SJCRH30 (cell line): Measurements from ENCODE around the gene ARFGAP1. TPM values are rescaled to one million over a fixed set of nuclear protein-coding genes. Genes with fewer than 3 reads are reported as not detected.

Source experiments
- DNase-seq, 2 experiments: peaks; one replicate each; pipeline ENCODE4 v3.0.0-alpha.2; 2015 to 2020
- H3K27ac ChIP-seq: fragments of 250-450 bp; sonication (Bioruptor Pico); 2 replicates; pipeline ENCODE4 v1.5.1; 2020; ENCODE audit warnings: mild to moderate bottlenecking, moderate library complexity
- H3K27me3 ChIP-seq: fragments of 250-450 bp; sonication (Bioruptor Pico); 2 replicates; pipeline ENCODE4 v1.5.1; 2020; ENCODE audit warnings: mild to moderate bottlenecking, moderate library complexity
- H3K36me3 ChIP-seq: fragments of 250-450 bp; sonication (Bioruptor Pico); 2 replicates; pipeline ENCODE4 v1.5.1; 2020; ENCODE audit warnings: mild to moderate bottlenecking, moderate library complexity
- H3K4me1 ChIP-seq: fragments of 250-450 bp; sonication (Bioruptor Pico); 2 replicates; pipeline ENCODE4 v1.5.1; 2020; ENCODE audit warnings: mild to moderate bottlenecking, moderate library complexity
- H3K4me3 ChIP-seq: fragments of 250-450 bp; sonication (Bioruptor Pico); 2 replicates; pipeline ENCODE4 v1.5.1; 2020; ENCODE audit warnings: mild to moderate bottlenecking, moderate library complexity
- H3K9me3 ChIP-seq: fragments of 250-450 bp; sonication (Bioruptor Pico); replicated peaks from 2 replicates; pipeline ENCODE4 v1.5.1; 2020; ENCODE audit warnings: mild to moderate bottlenecking, moderate library complexity
- total RNA-seq: library from RNA; depleted of rRNA; stranded (reverse); fragments of >200 nt; shearing (Covaris generic); gene quantifications from 2 replicates; pipeline ENCODE4 v1.2.3, GENCODE V29; 2014

Gene ARFGAP1
- total RNA-seq, 1 experiment from 2014 or later, result 96.8 TPM

DNA sequence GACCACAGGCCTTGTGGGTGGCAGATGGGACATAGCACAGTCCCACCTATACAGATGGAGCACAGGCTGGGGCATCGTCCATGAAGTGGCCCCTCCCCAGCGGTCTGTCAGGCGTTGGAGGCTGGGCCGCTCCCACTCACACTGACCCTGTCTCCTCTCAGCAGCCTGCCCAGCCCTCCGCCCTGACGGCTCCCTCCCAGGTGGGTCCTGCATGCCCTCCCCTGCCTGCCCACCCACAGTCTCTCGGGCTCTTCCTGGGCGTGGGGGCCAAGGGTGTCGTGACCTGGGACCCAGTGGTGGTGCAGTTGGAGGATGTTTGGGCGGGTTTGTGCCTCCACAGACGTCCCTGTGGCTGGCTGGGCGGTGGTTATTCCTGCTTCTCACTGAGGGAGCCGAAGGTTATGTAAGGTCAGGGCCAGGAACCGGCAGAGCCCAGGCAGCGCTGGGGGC lies 42.7 kb downstream of the ARFGAP1 start:
- no peak overlapping the region for H3K4me3 ChIP-seq
- no peak for DNase-seq
- no peaks in the 10 kb centered on the region for H3K36me3 ChIP-seq
- H3K27me3 ChIP-seq, result peaks cover 53% of the 10 kb centered on the region
- H3K4me1 ChIP-seq, result peaks cover 17% of the 10 kb centered on the region
- no peaks in the 10 kb centered on the region for H3K9me3 ChIP-seq
- H3K27ac ChIP-seq, result no peak overlapping the region

- Histone ChIP-seq H3K9me3 (no peaks in the 10 kb centered on the region), H3K27me3 (peaks cover 49% of the 10 kb centered on the region), H3K4me3 (no peak overlapping the region), H3K27ac (no peak overlapping the region), H3K4me1 (peaks cover 17% of the 10 kb centered on the region), H3K36me3 (no peaks in the 10 kb centered on the region)
- no peak for DNase-seq
Measured at GRCh38 chr20:63315731-63316491, 43.3 kb downstream of the ARFGAP1 start.

DNA sequence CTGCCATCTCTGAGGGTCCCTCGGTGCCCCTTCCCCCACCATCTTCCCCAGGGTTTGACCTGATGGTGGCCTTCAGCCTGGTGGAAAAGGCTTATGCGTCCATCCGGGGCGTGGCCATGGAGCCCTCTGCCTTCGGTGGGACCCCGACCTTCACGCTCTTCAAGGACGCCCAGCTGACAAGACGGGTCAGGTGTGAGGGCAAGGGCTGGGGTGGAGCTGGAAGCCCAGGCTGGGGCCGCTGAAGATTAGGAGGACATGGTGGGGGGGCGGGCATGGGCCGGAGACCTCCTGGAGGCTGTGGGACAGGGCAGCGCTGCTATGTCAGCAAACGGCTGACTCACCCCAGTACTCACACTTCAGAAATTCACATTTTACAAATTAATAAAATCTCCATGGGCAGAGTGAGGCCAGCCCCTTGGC lies 43.9 kb downstream of the ARFGAP1 start:
- Histone ChIP-seq H3K4me3 (no peak overlapping the region), H3K4me1 (peaks cover 17% of the 10 kb centered on the region), H3K27me3 (peaks cover 50% of the 10 kb centered on the region), H3K9me3 (no peaks in the 10 kb centered on the region), H3K36me3 (no peaks in the 10 kb centered on the region), H3K27ac (no peak overlapping the region)
- no peak for DNase-seq

DNA sequence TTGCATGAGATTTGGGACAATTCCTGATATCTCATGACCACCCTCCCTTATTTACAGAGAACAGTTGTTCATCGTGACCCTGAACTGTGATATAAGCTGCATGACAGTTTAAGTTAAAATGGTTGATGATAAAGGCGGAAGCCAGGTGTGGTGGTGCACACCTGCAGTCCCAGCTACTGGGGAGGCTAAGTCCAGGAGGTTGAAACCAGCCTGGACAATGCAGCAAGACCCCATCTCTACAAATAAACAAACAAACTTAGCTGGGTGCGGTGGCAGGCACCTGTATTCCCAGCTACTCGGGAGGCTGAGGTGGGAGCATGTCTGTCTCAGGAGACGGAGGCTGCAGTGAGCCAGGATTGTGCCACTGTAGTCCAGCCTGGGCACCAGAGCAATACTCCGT lies 44.4 kb downstream of the ARFGAP1 start:
- Histone ChIP-seq H3K4me1 (peaks cover 13% of the 10 kb centered on the region), H3K27me3 (peaks cover 54% of the 10 kb centered on the region), H3K4me3 (no peak overlapping the region), H3K9me3 (no peaks in the 10 kb centered on the region), H3K36me3 (no peaks in the 10 kb centered on the region), H3K27ac (no peak overlapping the region)
- DNase-seq, result no peak

DNA sequence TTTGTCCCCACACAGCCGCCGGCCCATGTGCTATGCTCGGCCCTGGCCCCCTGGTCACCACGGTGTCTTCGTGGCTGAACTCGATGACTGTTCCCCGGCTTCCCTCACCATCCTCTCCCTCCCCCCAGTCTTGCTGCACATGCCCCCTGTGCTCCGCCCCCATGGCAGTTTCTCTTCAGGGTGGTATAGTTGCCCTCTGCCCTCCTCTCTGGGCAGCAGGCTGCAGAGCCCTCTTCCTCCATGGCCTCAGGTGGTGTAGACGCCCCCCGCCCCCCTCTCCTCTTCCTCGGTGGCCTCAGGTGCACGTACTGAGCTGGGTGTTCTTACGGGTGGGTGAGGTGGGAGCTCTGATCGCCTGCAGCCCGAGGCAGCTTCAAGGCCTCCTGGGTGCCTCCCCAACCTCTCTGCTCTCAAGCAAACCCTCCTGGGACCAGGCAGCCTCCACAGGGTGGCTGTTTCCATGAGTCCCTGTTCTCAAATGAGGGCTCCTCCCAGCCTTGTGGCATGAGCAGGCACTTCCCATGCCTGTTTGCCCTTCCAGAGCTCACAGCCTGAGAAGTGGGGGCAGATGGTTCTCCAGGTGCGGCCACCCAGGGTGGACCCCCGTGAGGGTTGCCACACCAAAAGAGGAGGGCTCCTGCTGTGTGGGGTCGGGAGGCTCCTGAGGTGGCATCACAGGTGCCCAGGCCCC lies 45.1 kb downstream of the ARFGAP1 start:
- Histone ChIP-seq H3K27ac (no peak overlapping the region), H3K4me1 (peaks cover 6% of the 10 kb centered on the region), H3K36me3 (no peaks in the 10 kb centered on the region), H3K9me3 (no peaks in the 10 kb centered on the region), H3K4me3 (no peak overlapping the region), H3K27me3 (peaks cover 59% of the 10 kb centered on the region)
- no peak for DNase-seq

- H3K27me3 ChIP-seq, result peaks cover 61% of the 10 kb centered on the region
- no peak overlapping the region for H3K27ac ChIP-seq
- no peak for DNase-seq
- H3K4me1 ChIP-seq, result no peaks in the 10 kb centered on the region
- no peaks in the 10 kb centered on the region for H3K36me3 ChIP-seq
- no peaks in the 10 kb centered on the region for H3K9me3 ChIP-seq
- no peak overlapping the region for H3K4me3 ChIP-seq
Measured at GRCh38 chr20:63318391-63319163, 46.0 kb downstream of the ARFGAP1 start.

DNA sequence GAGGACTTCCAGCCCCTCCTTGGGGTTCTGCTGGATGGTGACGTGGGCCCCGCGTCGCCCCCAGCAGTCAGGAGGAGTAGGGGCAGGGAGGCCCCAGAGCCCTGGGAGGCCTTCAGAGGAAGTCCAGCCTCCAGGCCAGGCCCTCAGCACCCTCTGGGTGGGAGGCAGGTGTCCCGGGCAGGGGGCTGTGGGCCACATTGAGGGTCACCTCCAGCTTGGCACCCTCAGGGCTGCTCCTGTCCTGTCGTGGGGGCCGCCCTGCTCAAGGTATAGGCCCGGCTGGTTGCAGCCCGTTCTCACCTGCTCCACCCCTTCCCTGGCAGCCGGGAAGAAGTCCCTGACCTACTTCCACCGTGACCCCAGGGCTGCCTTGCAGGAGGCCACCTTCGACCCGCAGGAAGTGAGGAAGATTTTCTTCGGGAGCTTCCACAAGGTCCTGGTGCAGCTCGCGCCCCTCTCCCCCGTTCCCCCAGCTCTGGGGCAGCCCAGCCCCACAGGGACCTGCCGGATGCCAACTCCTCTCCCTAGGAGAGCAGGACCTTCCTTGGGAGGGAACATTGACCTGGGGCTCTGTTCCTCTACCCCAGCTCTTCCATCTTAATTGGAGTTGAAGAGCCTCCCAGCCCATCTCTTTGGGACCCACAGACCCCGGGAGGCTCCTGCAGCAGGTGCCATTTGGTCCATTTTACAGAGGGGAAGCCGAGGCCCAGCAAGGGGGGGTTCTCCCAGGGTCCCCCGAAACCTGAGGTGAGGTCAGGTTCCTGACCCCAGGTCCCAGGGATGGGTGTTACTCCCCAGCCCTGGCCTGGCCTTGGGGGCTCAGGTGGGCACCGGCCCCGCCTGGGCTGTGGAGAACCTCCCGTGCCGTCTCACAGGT lies 46.8 kb downstream of the ARFGAP1 start:
- H3K36me3 ChIP-seq, result no peaks in the 10 kb centered on the region
- no peak overlapping the region for H3K27ac ChIP-seq
- no peaks in the 10 kb centered on the region for H3K9me3 ChIP-seq
- H3K4me3 ChIP-seq, result no peak overlapping the region
- H3K4me1 ChIP-seq, result no peaks in the 10 kb centered on the region
- peaks cover 63% of the 10 kb centered on the region for H3K27me3 ChIP-seq
- no peak for DNase-seq

DNA sequence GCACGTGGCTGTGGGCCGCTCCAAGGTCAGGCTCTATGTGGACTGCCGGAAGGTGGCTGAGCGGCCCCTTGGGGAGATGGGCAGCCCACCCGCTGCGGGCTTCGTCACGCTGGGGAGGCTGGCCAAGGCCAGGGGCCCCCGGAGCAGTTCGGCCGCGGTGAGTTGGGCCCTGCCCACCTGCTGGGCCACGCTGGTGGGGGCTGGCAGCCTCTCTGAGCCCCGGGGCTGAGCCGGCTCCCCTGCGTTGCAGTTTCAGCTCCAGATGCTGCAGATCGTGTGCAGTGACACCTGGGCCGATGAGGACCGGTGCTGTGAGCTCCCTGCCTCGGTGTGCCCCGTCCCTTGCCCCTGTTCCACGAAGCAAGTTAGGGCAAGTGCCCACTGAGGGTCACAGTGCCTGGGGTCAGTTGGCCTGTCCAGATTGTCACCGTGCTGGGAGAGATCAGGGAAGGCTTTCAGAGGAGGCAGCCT lies 47.5 kb downstream of the ARFGAP1 start:
- no peaks in the 10 kb centered on the region for H3K9me3 ChIP-seq
- H3K4me1 ChIP-seq, result no peaks in the 10 kb centered on the region
- H3K4me3 ChIP-seq, result no peak overlapping the region
- peaks cover 62% of the 10 kb centered on the region for H3K27me3 ChIP-seq
- DNase-seq, result no peak
- H3K27ac ChIP-seq, result no peak overlapping the region
- no peaks in the 10 kb centered on the region for H3K36me3 ChIP-seq

GRCh38 chr20:63320616-63321147 lies 48.1 kb downstream of the ARFGAP1 start:
- no peak for DNase-seq
- Histone ChIP-seq H3K36me3 (no peaks in the 10 kb centered on the region), H3K27ac (no peak overlapping the region), H3K9me3 (no peaks in the 10 kb centered on the region), H3K4me3 (no peak overlapping the region), H3K4me1 (no peaks in the 10 kb centered on the region), H3K27me3 (peaks cover 56% of the 10 kb centered on the region)

DNA sequence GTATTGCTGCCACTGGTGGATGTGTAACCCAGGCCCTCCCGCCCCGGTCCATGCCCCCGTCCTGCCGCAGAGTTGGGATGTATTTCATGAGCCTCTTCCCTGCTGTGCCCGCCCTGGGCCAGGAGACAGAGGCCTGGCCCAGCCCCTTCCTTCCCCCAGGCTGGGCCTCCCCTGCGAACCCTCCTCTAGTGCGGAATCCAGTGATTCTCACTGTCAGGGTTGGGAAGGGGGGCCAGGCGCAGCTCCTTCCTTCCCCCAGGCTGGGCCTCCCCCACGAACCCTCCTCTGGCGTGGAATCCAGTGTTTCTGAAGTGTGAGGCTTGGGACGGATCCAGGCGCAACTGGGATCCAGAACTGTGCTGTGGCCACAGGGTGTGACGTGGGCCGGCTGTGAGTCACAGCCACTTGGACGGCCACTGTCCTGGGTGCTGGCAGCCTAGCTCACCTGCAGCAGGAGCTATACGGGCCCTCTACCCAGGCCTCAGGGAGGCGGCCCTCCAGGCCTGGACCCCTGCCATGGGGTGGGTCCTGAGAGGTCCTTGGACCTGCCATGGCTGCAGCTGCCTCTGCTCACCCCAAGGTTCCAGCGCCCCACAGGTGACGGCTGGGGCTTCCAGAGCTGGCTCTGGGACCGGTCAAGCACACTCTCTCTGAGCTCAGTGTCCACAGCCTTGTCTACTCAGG lies 48.7 kb downstream of the ARFGAP1 start:
- Histone ChIP-seq H3K4me1 (no peaks in the 10 kb centered on the region), H3K4me3 (no peak overlapping the region), H3K36me3 (no peaks in the 10 kb centered on the region), H3K9me3 (no peaks in the 10 kb centered on the region), H3K27me3 (peaks cover 53% of the 10 kb centered on the region), H3K27ac (no peak overlapping the region)
- no peak for DNase-seq

GRCh38 chr20:63322146-63322932 lies 49.7 kb downstream of the ARFGAP1 start:
- Histone ChIP-seq H3K9me3 (0 out of 2 replicates have a peak, but pooled peaks cover 3% of the 10 kb centered on the region), H3K27me3 (peaks cover 45% of the 10 kb centered on the region), H3K4me1 (no peaks in the 10 kb centered on the region), H3K36me3 (no peaks in the 10 kb centered on the region), H3K27ac (no peak overlapping the region), H3K4me3 (no peak overlapping the region)
- no peak for DNase-seq

DNA sequence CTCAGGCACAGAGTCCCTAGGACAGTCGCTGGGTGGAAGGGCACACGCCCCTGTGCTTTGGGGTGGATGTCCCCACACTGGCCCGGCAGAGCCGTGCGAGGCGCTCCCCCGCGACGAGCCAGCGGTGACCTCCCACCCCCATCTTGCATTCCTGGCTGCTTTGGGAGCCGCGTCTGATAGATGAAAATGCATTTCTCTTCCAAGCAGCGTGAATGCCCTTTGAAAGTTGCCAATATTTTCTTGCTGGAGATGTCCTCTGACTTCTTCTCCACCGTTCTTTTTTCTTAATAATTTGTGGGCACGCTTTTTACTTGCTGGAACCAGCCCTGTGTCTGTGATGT lies 50.3 kb downstream of the ARFGAP1 start:
- Histone ChIP-seq H3K4me3 (no peak overlapping the region), H3K27ac (no peak overlapping the region), H3K36me3 (no peaks in the 10 kb centered on the region), H3K27me3 (peaks cover 39% of the 10 kb centered on the region), H3K9me3 (0 out of 2 replicates have a peak, but pooled peaks cover 3% of the 10 kb centered on the region), H3K4me1 (no peaks in the 10 kb centered on the region)
- DNase-seq, result no peak
